Hepatocyte (in vitro differentiated cells): Measurements from ENCODE around the gene ITPR1. TPM values are rescaled to one million over a fixed set of nuclear protein-coding genes. Genes with fewer than 3 reads are reported as not detected.

ENCODE experiments used
- DNase-seq: peaks from one replicate; pipeline ENCODE4 v3.0.0-alpha.2; 2016; ENCODE audit warnings: low spot score
- H2AFZ ChIP-seq: fragments of 200-600 bp; sonication (generic); 2 replicates; pipeline ENCODE4 v1.6.0; 2016; ENCODE audit warnings: antibody characterized with exemption, mild to moderate bottlenecking
- H3K27ac ChIP-seq: fragments of 200-600 bp; sonication (generic); 2 replicates; pipeline ENCODE4 v1.5.1; 2016; ENCODE audit warnings: mild to moderate bottlenecking
- H3K27me3 ChIP-seq: fragments of 200-600 bp; sonication (generic); 2 replicates; pipeline ENCODE4 v1.6.1; 2016
- H3K36me3 ChIP-seq: fragments of 200-600 bp; sonication (generic); replicated peaks from 2 replicates; pipeline ENCODE4 v1.5.1; 2016; ENCODE audit warnings: low read depth; ENCODE audit not compliant: insufficient read depth
- H3K4me1 ChIP-seq: fragments of 200-600 bp; sonication (generic); 2 replicates; pipeline ENCODE4 v1.5.1; 2016; ENCODE audit warnings: mild to moderate bottlenecking, moderate library complexity; ENCODE audit not compliant: insufficient read depth
- H3K4me2 ChIP-seq: fragments of 200-600 bp; sonication (generic); 2 replicates; pipeline ENCODE4 v1.6.0; 2016
- H3K4me3 ChIP-seq: fragments of 200-600 bp; sonication (generic); 2 replicates; pipeline ENCODE4 v1.5.1; 2016; ENCODE audit warnings: mild to moderate bottlenecking
- H3K79me2 ChIP-seq: fragments of 200-600 bp; sonication (generic); 2 replicates; pipeline ENCODE4 v1.6.0; 2017; ENCODE audit warnings: mild to moderate bottlenecking
- H3K9me2 ChIP-seq: fragments of 200-600 bp; sonication (generic); replicated peaks from 2 replicates; pipeline ENCODE4 v1.6.0; 2017; ENCODE audit warnings: mild to moderate bottlenecking; ENCODE audit not compliant: insufficient read depth
- H3K9me3 ChIP-seq: fragments of 200-600 bp; sonication (generic); 2 replicates; pipeline ENCODE4 v1.5.1; 2016; ENCODE audit warnings: low read depth, mild to moderate bottlenecking
- H4K20me1 ChIP-seq: fragments of 200-600 bp; sonication (generic); 2 replicates; pipeline ENCODE4 v1.6.0; 2016; ENCODE audit warnings: mild to moderate bottlenecking; ENCODE audit not compliant: insufficient read depth, poor library complexity, severe bottlenecking
- CTCF ChIP-seq: fragments of 200-600 bp; sonication (generic); IDR thresholded peaks from 2 replicates; pipeline ENCODE4 v1.5.1; 2016; ENCODE audit warnings: antibody characterized with exemption, mild to moderate bottlenecking; ENCODE audit not compliant: poor library complexity
- EZH2 ChIP-seq: fragments of 200-600 bp; sonication (generic); IDR thresholded peaks from 2 replicates; pipeline ENCODE4 v1.6.1; 2016; ENCODE audit warnings: antibody characterized with exemption, mild to moderate bottlenecking, borderline replicate concordance
- EZH2phosphoT487 ChIP-seq: fragments of 200-600 bp; sonication (generic); IDR thresholded peaks from one replicate; pipeline ENCODE4 v1.6.1; 2018; ENCODE audit warnings: antibody characterized with exemption, mild to moderate bottlenecking, low read depth, moderate library complexity; ENCODE audit not compliant: unreplicated experiment, severe bottlenecking
- WGBS: methylation state at CpG from one replicate; pipeline ENCODE4 v1.1.6; 2016; ENCODE audit warnings: low lambda C conversion rate; ENCODE audit errors: missing lambda C conversion rate; 5-methylcytosine and 5-hydroxymethylcytosine counted together
- polyA plus RNA-seq: library from polyadenylated mRNA; unstranded; fragments of >200 nt; fragmentation: Nextera tagmentation; extraction: Ambion mirVana; gene quantifications from 2 replicates; pipeline ENCODE4 v1.2.1, GENCODE V29; 2016
- total RNA-seq: library from RNA; depleted of rRNA; stranded (reverse); fragments of >200 nt; gene quantifications from 2 replicates; pipeline ENCODE4 v1.2.3, GENCODE V29; 2014

The ITPR1 gene
- total and polyA plus RNA-seq, 2 experiments from 2014 or later = 46.8 to 90.8 TPM

- 58% methylated on average over 4 of the region's 4 CpGs for WGBS
- H3K27ac ChIP-seq = peak overlapping the region; percentile 72
These were observed 54.7 kb downstream of the ITPR1 start for GRCh38 chr3:4547799-4548198.

GRCh38 chr3:4548356-4548755, 55.2 kb downstream of the ITPR1 start:
- Histone ChIP-seq H4K20me1 (no peaks in the 10 kb centered on the region), H3K27ac (peak overlapping the region; percentile 72), H3K4me2 (no peak overlapping the region), H3K79me2 (peaks cover 6% of the 10 kb centered on the region), H3K4me3 (no peak overlapping the region), H3K4me1 (peaks cover 38% of the 10 kb centered on the region), H2AFZ (no peak overlapping the region), H3K9me2 (no peaks in the 10 kb centered on the region), H3K27me3 (no peaks in the 10 kb centered on the region), H3K9me3 (no peaks in the 10 kb centered on the region), H3K36me3 (no peaks in the 10 kb centered on the region)
- TF ChIP-seq CTCF (no peak), EZH2 (no peak), EZH2phosphoT487 (no peak)
- DNase-seq = no peak
- WGBS = 67% methylated on average over 4 of the region's 4 CpGs

More at GRCh38 chr3:4547799-4548198, 54.7 kb downstream of the ITPR1 start:
- Histone ChIP-seq H3K4me1 (peaks cover 38% of the 10 kb centered on the region), H2AFZ (no peak overlapping the region), H3K4me3 (no peak overlapping the region), H3K9me3 (no peaks in the 10 kb centered on the region), H3K27me3 (no peaks in the 10 kb centered on the region), H3K9me2 (no peaks in the 10 kb centered on the region), H3K4me2 (peak overlapping the region; percentile 23), H4K20me1 (no peaks in the 10 kb centered on the region), H3K36me3 (no peaks in the 10 kb centered on the region), H3K79me2 (peaks cover 6% of the 10 kb centered on the region)
- no peak for DNase-seq
- no peak for TF ChIP-seq CTCF
- no peak for TF ChIP-seq EZH2phosphoT487
- no peak for TF ChIP-seq EZH2

GRCh38 chr3:4548780-4549179, 55.6 kb downstream of the ITPR1 start:
- peaks cover 38% of the 10 kb centered on the region for H3K4me1 ChIP-seq
- H3K4me2 ChIP-seq = no peak overlapping the region
- H3K4me3 ChIP-seq = no peak overlapping the region
- no peaks in the 10 kb centered on the region for H3K9me2 ChIP-seq
- no peak overlapping the region for H3K27ac ChIP-seq
- no peaks in the 10 kb centered on the region for H3K9me3 ChIP-seq
- H3K36me3 ChIP-seq = no peaks in the 10 kb centered on the region
- H2AFZ ChIP-seq = no peak overlapping the region
- DNase-seq = no peak
- 87% methylated on average over 2 of the region's 2 CpGs for WGBS
- H3K79me2 ChIP-seq = peaks cover 6% of the 10 kb centered on the region
- H4K20me1 ChIP-seq = no peaks in the 10 kb centered on the region
- TF ChIP-seq EZH2phosphoT487 = no peak
- TF ChIP-seq CTCF = no peak
- TF ChIP-seq EZH2 = no peak
- no peaks in the 10 kb centered on the region for H3K27me3 ChIP-seq

- H3K27me3 ChIP-seq = no peaks in the 10 kb centered on the region
- no peak overlapping the region for H3K4me3 ChIP-seq
- peaks cover 10% of the 10 kb centered on the region for H3K79me2 ChIP-seq
- H3K36me3 ChIP-seq = no peaks in the 10 kb centered on the region
- H2AFZ ChIP-seq = no peak overlapping the region
- H3K4me1 ChIP-seq = peaks cover 38% of the 10 kb centered on the region
- H3K9me3 ChIP-seq = no peaks in the 10 kb centered on the region
- no peaks in the 10 kb centered on the region for H3K9me2 ChIP-seq
- DNase-seq = no peak
- no peaks in the 10 kb centered on the region for H4K20me1 ChIP-seq
- H3K4me2 ChIP-seq = no peak overlapping the region
- no peak overlapping the region for H3K27ac ChIP-seq
- TF ChIP-seq EZH2 = no peak
- no peak for TF ChIP-seq EZH2phosphoT487
- TF ChIP-seq CTCF = no peak
- 64% methylated on average over 4 of the region's 4 CpGs for WGBS
These were observed 56.7 kb downstream of the ITPR1 start for GRCh38 chr3:4549896-4550295.
